ENCODE data around the gene DNAJC5. TPM values are rescaled to one million over a fixed set of nuclear protein-coding genes. Genes with fewer than 3 reads are reported as not detected.

Gene DNAJC5
- total RNA-seq, 4 donors from 2014 or later: 40.6 to 59.7 (median 49.7) TPM

- TF ChIP-seq CTCF (IDR thresholded peaks at IDR 0.05): no peak
- no peak for TF ChIP-seq POLR2A (IDR thresholded peaks at IDR 0.05)
- no peak for DNase-seq (ENCODE audit: low spot score in 2 of 2)
- 53 to 62% methylated on average over 22 of the region's 22 CpGs for WGBS, 2 donors
- intact Hi-C loops (cut with DNase I; ENCODE audit: low total_unique reads): no loop called here
- no peak overlapping the region for H3K4me3 ChIP-seq (ENCODE audit: low read depth, poor library complexity, severe bottlenecking)
Measured at GRCh38 chr20:63856098-63856511, 38.8 kb upstream of the DNAJC5 start.

GRCh38 chr20:63857764-63858392 lies 37.0 kb upstream of the DNAJC5 start:
- no peak overlapping the region for H3K4me3 ChIP-seq (ENCODE audit: low read depth, poor library complexity, severe bottlenecking)
- 20 to 21% methylated on average over 14 of the region's 14 CpGs for WGBS, 2 donors
- TF ChIP-seq CTCF (IDR thresholded peaks at IDR 0.05) (no peak), POLR2A (IDR thresholded peaks at IDR 0.05) (no peak)
- DNase-seq (ENCODE audit: low spot score in 2 of 2): no peak
- intact Hi-C loops (cut with DNase I; ENCODE audit: low total_unique reads): no loop called here

GRCh38 chr20:63858393-63859165 lies 36.3 kb upstream of the DNAJC5 start:
- 17 to 19% methylated on average over 12 of the region's 12 CpGs for WGBS, 2 donors
- TF ChIP-seq CTCF (IDR thresholded peaks at IDR 0.05) (no peak), POLR2A (IDR thresholded peaks at IDR 0.05) (no peak)
- intact Hi-C loops (cut with DNase I; ENCODE audit: low total_unique reads): no loop called here
- H3K4me3 ChIP-seq (ENCODE audit: low read depth, poor library complexity, severe bottlenecking): no peak overlapping the region
- DNase-seq (ENCODE audit: low spot score in 2 of 2): no peak

- intact Hi-C loops (cut with DNase I; ENCODE audit: low total_unique reads): no loop called here
- DNase-seq (ENCODE audit: low spot score in 2 of 2): no peak
- H3K4me3 ChIP-seq (ENCODE audit: low read depth, poor library complexity, severe bottlenecking): no peak overlapping the region
- 48 to 63% methylated on average over 7 of the region's 7 CpGs for WGBS, 2 donors
- TF ChIP-seq POLR2A (IDR thresholded peaks at IDR 0.05): no peak
Measured at GRCh38 chr20:63859166-63859699, 35.7 kb upstream of the DNAJC5 start.

GRCh38 chr20:63860325-63861051 lies 34.4 kb upstream of the DNAJC5 start:
- no peak overlapping the region for H3K4me3 ChIP-seq (ENCODE audit: low read depth, poor library complexity, severe bottlenecking)
- no peak for DNase-seq (ENCODE audit: low spot score in 2 of 2)
- TF ChIP-seq POLR2A (IDR thresholded peaks at IDR 0.05): no peak
- no peak for TF ChIP-seq CTCF (IDR thresholded peaks at IDR 0.05)
- intact Hi-C loops (cut with DNase I; ENCODE audit: low total_unique reads): no loop called here
- WGBS, 2 donors: 77 to 84% methylated on average over 17 of the region's 17 CpGs
